GM19238 (cell line): ENCODE results near the gene CNOT10.
"Not testable (repeated sequence)": the region's sequence is repeated elsewhere in the genome, so short reads cannot be mapped to it uniquely, and the experiment has no call there.

ENCODE experiments used
- DNase-seq: peaks from one replicate; pipeline ENCODE4 v3.0.0; 2011; ENCODE audit warnings: low spot score; ENCODE audit not compliant: insufficient read length

The CNOT10 gene

DNA sequence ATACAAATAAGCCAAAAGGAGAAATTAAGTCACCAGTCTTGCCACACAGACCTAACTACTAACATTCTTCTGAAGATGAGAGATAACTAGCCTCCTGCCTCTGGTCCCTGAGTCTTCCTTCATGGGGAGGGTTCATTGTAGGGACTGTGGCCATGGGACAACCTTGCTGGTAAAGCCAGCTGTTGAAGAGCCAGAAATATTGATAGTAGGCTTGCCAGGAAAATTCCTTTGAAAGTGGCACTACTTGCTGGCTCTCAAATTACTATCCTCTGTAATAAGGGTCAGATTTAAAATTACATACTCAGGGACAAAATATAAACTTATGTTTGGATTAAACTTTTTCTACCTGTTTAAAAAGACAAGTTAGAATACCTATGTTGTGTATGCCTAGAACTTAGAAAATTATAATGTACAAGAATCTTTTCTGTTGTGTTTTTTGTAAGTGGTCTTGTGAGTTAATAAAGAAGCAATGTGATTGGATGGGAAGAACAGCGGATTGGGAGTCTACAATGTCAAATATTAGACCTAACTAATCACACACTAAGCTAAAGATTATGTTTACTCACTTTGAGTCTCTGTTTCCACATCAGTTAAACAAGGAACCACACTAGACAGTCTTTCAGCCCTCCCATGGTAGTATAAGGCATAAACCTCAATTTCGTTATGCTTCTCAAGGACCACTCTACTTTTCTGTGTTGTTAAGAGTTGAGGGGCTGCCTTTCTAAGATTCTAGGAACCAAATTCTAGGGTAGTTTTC, 72.8 kb downstream of the CNOT10 start:
- DNase-seq = no peak

- DNase-seq = no peak
Measured at GRCh38 chr3:32758375-32758753, 73.4 kb downstream of the CNOT10 start.

DNA sequence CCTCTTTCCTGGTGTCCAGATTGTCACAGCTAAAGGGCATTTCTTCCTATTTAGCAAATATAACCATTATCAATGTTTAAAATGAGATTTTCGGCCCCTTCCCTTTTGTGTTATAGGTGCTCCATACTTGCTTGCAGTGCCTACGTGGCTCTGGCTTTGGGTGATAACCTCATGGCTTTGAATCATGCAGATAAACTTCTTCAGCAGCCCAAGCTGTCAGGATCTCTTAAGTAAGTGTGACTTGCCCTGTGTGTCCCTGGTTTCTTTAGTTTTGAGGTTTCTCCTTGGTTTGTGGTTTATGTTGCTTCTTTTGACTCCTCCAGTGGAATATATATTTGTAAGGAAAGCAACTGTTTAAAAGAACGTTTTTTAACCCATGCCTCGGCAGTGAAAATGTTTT, 74.4 kb downstream of the CNOT10 start:
- DNase-seq = no peak

- no peak for DNase-seq
Measured at GRCh38 chr3:32764481-32764880, 79.5 kb downstream of the CNOT10 start.

DNA sequence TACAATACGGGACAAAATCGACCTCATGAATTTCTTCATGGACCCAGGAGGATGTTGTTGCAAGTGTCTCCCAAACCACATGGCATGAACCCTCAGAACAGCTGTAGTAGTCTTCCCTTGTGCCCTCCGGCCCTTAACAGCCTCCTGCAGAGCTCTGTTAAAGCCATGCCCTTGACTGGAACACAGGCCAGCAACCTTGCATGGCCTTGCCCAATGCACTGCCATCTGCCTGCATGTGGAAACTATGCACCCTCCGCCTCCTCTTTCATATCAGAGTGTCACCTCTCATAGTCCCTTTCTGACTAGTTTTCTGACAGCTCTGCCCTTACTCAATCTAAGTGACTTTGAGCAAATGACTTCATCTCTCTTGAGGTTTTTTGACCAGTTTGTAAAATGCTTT, 93.4 kb downstream of the CNOT10 start:
- no peak for DNase-seq

DNA sequence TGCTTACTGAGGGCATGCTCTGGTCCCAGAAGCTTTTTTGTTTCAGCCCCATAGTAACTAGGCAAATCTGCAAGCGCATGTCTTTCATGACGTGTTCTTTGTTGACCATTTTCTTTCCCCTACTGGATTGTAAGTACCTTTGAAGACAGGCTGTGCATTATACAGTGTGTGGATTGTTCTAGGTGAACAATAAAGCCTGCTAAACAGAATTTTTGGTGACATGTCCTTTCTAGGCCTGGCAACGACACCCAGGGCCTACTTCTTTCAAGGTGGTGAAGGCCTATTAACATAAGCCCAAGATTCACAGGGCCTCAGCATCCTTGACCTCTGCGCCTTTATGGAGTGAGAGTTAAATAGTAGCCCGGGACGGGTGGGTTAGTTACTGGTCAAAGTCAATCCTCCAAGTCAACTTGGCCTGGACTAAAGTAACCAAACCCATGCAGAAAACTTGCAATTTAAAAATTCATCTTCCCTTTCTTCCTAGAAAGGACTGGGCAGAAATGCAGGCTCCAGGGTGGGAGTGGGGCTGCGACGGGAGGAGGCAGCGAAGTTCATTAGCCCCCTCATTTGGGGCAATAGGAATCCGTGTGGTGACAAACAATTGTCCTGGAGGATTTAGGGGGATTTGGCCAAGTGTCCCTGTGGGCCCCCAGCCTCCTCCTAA, 95.2 kb downstream of the CNOT10 start:
- DNase-seq = no peak

GRCh38 chr3:32780735-32781210, 95.8 kb downstream of the CNOT10 start:
- DNase-seq = peak; percentile 5

- DNase-seq = peak; percentile 77
Measured at GRCh38 chr3:32781211-32781968, 96.4 kb downstream of the CNOT10 start.

GRCh38 chr3:32781969-32782270, 96.9 kb downstream of the CNOT10 start:
- DNase-seq = not testable (repeated sequence)

GRCh38 chr3:32782407-32782806, 97.4 kb downstream of the CNOT10 start:
- no peak for DNase-seq

GRCh38 chr3:32791833-32792232, 106.8 kb downstream of the CNOT10 start:
- no peak for DNase-seq

- DNase-seq = no peak
Measured at GRCh38 chr3:32794487-32795308, 109.7 kb downstream of the CNOT10 start.

DNA sequence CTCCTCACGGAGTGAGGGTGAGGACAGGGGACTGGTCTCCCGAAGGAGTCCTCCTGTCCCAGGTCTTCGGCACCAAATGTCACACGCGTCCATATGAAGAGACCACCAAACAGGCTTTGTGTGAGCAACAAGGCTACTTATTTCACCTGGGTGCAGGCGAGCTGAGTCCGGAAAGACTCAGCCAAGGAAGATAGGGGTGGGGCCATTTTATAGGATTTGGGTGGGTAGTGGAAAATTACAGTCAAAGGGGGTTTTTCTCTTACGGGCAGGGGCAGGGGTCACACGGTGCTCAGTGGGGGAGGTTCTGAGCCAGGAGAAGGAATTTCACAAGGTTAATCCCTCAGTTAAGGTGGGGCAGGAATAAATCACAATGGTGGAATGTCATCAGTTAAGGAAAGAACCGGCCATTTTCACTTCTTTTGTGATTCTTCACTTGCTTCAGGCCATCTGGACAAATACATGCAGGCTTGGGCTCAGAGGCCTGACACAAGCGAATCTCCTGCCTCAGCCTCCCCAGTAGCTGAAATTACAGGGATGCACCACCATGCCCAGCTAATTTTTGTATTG, 111.5 kb downstream of the CNOT10 start:
- DNase-seq = not testable (repeated sequence)

DNA sequence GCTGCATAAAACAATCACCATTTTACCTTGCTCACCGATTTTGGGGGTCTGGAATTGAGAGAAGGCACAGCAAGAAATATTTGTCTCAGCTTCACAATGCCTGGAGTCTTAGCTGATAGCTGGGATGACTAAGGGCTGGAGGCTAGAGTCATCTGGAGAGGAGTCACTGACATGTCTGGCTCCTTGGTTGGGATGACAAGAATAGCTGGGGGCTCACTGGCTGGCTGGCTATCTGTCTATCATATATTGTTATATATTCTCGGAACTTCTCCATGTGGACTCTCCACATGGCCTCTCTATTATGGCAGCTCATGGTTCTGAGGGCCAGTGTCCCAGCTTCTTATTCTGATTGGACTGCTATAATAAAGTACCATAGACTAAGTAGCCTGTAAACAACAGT, 112.8 kb downstream of the CNOT10 start:
- no peak for DNase-seq

DNA sequence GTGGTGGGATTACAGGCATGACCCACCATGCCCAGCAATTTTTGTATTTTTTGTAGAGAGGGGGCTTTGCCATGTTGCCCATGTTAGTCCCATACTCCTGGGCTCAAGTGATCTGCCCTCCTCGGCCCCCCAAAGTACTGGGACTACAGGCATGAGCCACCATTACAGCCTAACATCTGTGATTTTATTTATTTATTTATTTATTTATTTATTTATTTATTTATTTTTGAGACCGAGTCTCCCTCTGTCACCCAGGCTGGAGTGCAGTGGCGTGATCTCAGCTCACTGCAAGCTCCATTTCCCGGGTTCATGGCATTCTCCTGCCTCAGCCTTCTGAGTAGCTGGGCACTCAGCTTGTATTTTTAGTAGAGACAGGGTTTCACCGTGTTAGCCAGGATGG, 116.5 kb downstream of the CNOT10 start:
- not testable (repeated sequence) for DNase-seq

DNA sequence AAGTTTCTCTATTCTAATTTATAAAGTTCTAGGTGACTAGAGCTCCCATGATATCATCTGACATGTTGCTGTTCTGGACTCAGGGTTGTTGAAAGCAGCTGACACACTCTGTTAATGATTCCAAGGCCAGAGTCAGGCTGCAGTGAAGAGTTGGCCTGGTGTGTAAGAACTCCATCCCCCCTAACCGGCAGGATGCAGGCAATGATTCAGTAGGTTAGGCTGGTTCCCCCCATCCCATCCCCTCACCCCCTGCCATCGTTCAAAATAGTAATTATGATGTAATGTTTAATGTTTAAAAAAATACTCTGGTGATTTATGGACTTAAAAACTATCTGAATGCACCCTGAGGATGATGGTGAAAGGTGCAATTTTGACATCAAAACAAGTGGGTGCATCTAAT, 128.2 kb downstream of the CNOT10 start:
- no peak for DNase-seq

DNA sequence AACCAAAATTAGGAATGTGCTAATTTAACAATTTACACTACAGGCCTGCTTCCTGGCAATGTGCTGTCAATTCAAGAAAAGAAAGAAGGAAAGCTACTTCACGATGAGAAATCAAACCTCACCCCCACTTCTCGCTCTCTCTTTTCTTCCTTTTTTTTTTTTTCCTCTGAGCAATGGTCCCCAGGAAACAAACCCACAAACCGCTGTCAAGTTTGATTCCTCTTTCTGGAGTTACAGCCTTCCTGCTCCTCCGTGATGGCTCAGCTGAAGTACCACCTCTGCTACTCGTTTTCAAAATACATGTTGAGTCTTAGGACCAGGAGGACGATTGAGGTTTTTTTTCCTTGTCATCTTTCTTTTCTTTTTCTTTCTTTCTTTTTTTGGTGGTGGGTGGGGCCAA, 129.4 kb downstream of the CNOT10 start:
- no peak for DNase-seq

GRCh38 chr3:32815841-32816438, 131.0 kb downstream of the CNOT10 start:
- DNase-seq = no peak

- DNase-seq = no peak
Measured at GRCh38 chr3:32816439-32817256, 131.7 kb downstream of the CNOT10 start.

- DNase-seq = no peak
Measured at GRCh38 chr3:32817257-32817557, 132.2 kb downstream of the CNOT10 start.
